Endothelial cell of umbilical vein (primary cell): ENCODE measurements around the gene TARBP2. TPM values are rescaled to one million over a fixed set of nuclear protein-coding genes. Genes with fewer than 3 reads are reported as not detected.

Source experiments
- BruUV-seq: library from RNA; stranded (reverse); fragments of 400-500 nt; replicated peaks from 2 replicates; lab custom pipeline; 2021; lab: Mats Ljungman, UMichigan
- CTCF ChIA-PET: fragments of 300-600, 350-600 bp; sonication (Branson Sonifier 250); formaldehyde crosslinking; loops from one replicate; lab custom pipeline; 2021; ENCODE audit warnings: antibody characterized with exemption, inconsistent platforms; lab: Charles Lee
- POLR2A ChIA-PET: fragments of 300-600, 350-600 bp; sonication (Branson Sonifier 250); formaldehyde crosslinking; loops from one replicate; lab custom pipeline; 2021; ENCODE audit warnings: antibody characterized with exemption, inconsistent platforms; lab: Charles Lee
- DNase-seq: peaks from one replicate; pipeline ENCODE4 v3.0.0-alpha.2; 2011; ENCODE audit warnings: low read depth, low spot score
- FAIRE-seq: peaks from 2 replicates; lab custom pipeline; 2011; peaks lifted over from hg19 to GRCh38; lab: Jason Lieb, UNC
- H2AFZ ChIP-seq: 2 replicates; pipeline ENCODE4 v1.6.0; 2012; ENCODE audit warnings: low read depth, low read length, control low read depth, inconsistent platforms
- H3K27ac ChIP-seq: 2 replicates; pipeline ENCODE4 v1.5.1; 2011; ENCODE audit warnings: low read depth, mild to moderate bottlenecking, control low read depth, low read length, moderate library complexity; ENCODE audit not compliant: insufficient read depth
- H3K27me3 ChIP-seq, 2 experiments: 2 replicates each; pipeline versions ENCODE4 v1.6.0 to v1.6.1; 2011; ENCODE audit warnings: low read length in 2 of 2, mixed read lengths in 1 of 2; ENCODE audit not compliant: control insufficient read depth in 2 of 2, insufficient read depth in 2 of 2
- H3K36me3 ChIP-seq, 2 experiments: 2 replicates in 1 of 2; 3 replicates in 1 of 2; pipeline ENCODE4 v1.5.1; 2011; ENCODE audit warnings: low read length in 2 of 2, mild to moderate bottlenecking in 1 of 2, moderate library complexity in 1 of 2; ENCODE audit not compliant: control insufficient read depth in 2 of 2, insufficient read depth in 2 of 2; ENCODE audit errors: extremely low read depth in 1 of 2
- H3K4me1 ChIP-seq: 3 replicates; pipeline ENCODE4 v1.5.1; 2011; ENCODE audit warnings: mild to moderate bottlenecking, low read length; ENCODE audit not compliant: control insufficient read depth, insufficient read depth; ENCODE audit errors: extremely low read depth
- H3K4me2 ChIP-seq: 2 replicates; pipeline ENCODE4 v1.6.1; 2011; ENCODE audit warnings: low read length, control low read depth, mixed read lengths; ENCODE audit not compliant: insufficient read depth
- H3K4me3 ChIP-seq, 3 experiments: fragments of 200-600 bp in 1 of 3; sonication (generic), shearing (Covaris generic) in 1 of 3; replicated peaks in 1 of 3; 2 replicates each; pipeline ENCODE4 v1.5.1; 2011 to 2016; ENCODE audit warnings: control low read depth in 3 of 3, low read length in 3 of 3, mild to moderate bottlenecking in 2 of 3, inconsistent platforms in 1 of 3, low read depth in 1 of 3, moderate library complexity in 1 of 3; ENCODE audit not compliant: insufficient read depth in 1 of 3
- H3K79me2 ChIP-seq: 2 replicates; pipeline ENCODE4 v1.6.0; 2012; ENCODE audit warnings: low read length, inconsistent platforms; ENCODE audit not compliant: control insufficient read depth, insufficient read depth
- H3K9ac ChIP-seq: replicated peaks from 2 replicates; pipeline ENCODE3; 2011; ENCODE audit warnings: low read length, control low read depth; ENCODE audit not compliant: insufficient read depth; ENCODE audit errors: extremely low read depth
- H3K9me1 ChIP-seq: replicated peaks from 3 replicates; pipeline ENCODE4 v1.6.0; 2011; ENCODE audit warnings: mild to moderate bottlenecking, low read length; ENCODE audit not compliant: control insufficient read depth, insufficient read depth; ENCODE audit errors: extremely low read depth
- H3K9me3 ChIP-seq: replicated peaks from 2 replicates; pipeline ENCODE4 v1.5.1; 2012; ENCODE audit warnings: low read length, inconsistent platforms; ENCODE audit not compliant: control insufficient read depth, insufficient read depth
- H4K20me1 ChIP-seq: replicated peaks from 2 replicates; pipeline ENCODE3; 2011; ENCODE audit warnings: mild to moderate bottlenecking, low read length; ENCODE audit not compliant: control insufficient read depth, insufficient read depth; ENCODE audit errors: extremely low read depth
- EZH2 ChIP-seq: IDR thresholded peaks from 2 replicates; pipeline ENCODE4 v1.6.1; 2012; ENCODE audit warnings: borderline replicate concordance, low read depth, mild to moderate bottlenecking, moderate library complexity, low read length, inconsistent platforms; ENCODE audit not compliant: severe bottlenecking
- FOS ChIP-seq: IDR thresholded peaks from 2 replicates; pipeline ENCODE4 v1.6.1; 2011; ENCODE audit warnings: mild to moderate bottlenecking, low read length, moderate library complexity, borderline replicate concordance; ENCODE audit not compliant: insufficient read depth
- GATA2 ChIP-seq: IDR thresholded peaks from 2 replicates; pipeline ENCODE4 v1.7.0; 2011; ENCODE audit warnings: low read depth, mild to moderate bottlenecking, moderate library complexity, mixed read lengths, low read length; ENCODE audit not compliant: insufficient read length, insufficient read depth
- JUN ChIP-seq: IDR thresholded peaks from 2 replicates; pipeline ENCODE4 v1.6.1; 2011; ENCODE audit warnings: borderline replicate concordance, low read depth; ENCODE audit not compliant: insufficient read length, insufficient read depth
- MYC ChIP-seq: IDR thresholded peaks from one replicate; pipeline ENCODE4 v1.6.1; 2011; ENCODE audit warnings: mild to moderate bottlenecking, low read depth, low read length
- POLR2A ChIP-seq: IDR thresholded peaks from 2 replicates; pipeline ENCODE4 v1.6.1; 2012; ENCODE audit warnings: low read depth, mild to moderate bottlenecking, control low read depth, low read length
- POLR2AphosphoS5 ChIP-seq: IDR thresholded peaks from 2 replicates; pipeline ENCODE4 v1.6.1; 2012; ENCODE audit warnings: low read depth, mild to moderate bottlenecking, control low read depth, low read length, moderate library complexity; ENCODE audit not compliant: insufficient read depth
- dilution Hi-C: fragments of 300-500 bp; cut with MboI; formaldehyde crosslinking; loops from one replicate; pipeline ENCODE4 v1.15.0; 2019; ENCODE audit warnings: low sequenced_read_pairs; ENCODE audit not compliant: extremely low pct_ligation_motif_present
- intact Hi-C: fragments of 100-400 bp; cut with micrococcal nuclease; formaldehyde crosslinking; loops from one replicate; pipeline ENCODE4 v1.10.0; 2022
- polyA plus RNA-seq, 4 experiments: library from polyadenylated mRNA; depleted of rRNA in 3 of 4; stranded (reverse) in 3 of 4; unstranded in 1 of 4; fragments of >200 nt; gene quantifications; 2 replicates each; pipeline versions ENCODE4 v1.2.1 to v1.2.3, GENCODE V29; 2011 to 2012; ENCODE audit warnings: missing spikeins in 1 of 4
- total RNA-seq: library from RNA; stranded (reverse); gene quantifications from 2 replicates; pipeline ENCODE4 v1.2.3, GENCODE V29; 2021
- TF ChIP-seq, protein P1 (sequence below): IDR thresholded peaks from 2 replicates; pipeline ENCODE4 v1.6.1; 2011; ENCODE audit not compliant: insufficient read depth, insufficient read length
- TF ChIP-seq, protein P2 (sequence below), 2 donors: IDR thresholded peaks; 1 replicate in 1 of 2; 2 replicates in 1 of 2; pipeline ENCODE4 v1.5.1; 2011; ENCODE audit warnings: low read length in 2 of 2, mild to moderate bottlenecking in 2 of 2, moderate library complexity in 2 of 2, control low read depth in 1 of 2, inconsistent platforms in 1 of 2, low read depth in 1 of 2; ENCODE audit not compliant: insufficient read depth in 1 of 2; ENCODE audit errors: extremely low read depth in 1 of 2

Gene TARBP2
- total and polyA plus RNA-seq, 2 donors (not counting 3 experiments of a cell fraction or from before 2014, with no cell fraction given) = 57.2 to 82.8 TPM

DNA sequence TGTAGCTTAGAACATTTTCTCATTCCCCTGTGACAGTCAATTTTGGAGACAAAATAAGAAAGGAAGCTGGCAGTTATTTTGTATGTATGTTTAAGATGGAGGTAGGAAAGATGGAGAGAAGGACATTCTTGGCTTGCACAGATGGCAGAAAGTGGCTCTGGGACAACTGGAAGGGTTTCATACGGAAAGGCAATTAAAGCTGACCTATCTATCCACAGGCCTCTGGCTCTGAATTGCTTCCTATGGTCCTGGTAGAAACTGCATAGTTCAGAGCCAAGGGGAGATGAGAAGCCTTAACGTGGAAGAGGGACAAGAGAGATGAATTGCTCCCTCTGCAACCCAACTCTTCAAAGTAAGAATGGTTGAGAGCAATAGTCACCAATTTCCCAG is 14.2 kb downstream of the TARBP2 start:
- no peak overlapping the region for H3K4me2 ChIP-seq
- no peak overlapping the region for H3K9ac ChIP-seq
- dilution Hi-C loops = no loop called here
- no peaks in the 10 kb centered on the region for H3K27me3 ChIP-seq
- no TSS peak for BruUV-seq
- peaks cover 19 to 35% of the 10 kb centered on the region in 2 experiments for H3K36me3 ChIP-seq
- TF ChIP-seq POLR2AphosphoS5 = no peak
- TF ChIP-seq FOS = no peak
- no peak for TF ChIP-seq EZH2
- no peak for TF ChIP-seq GATA2
- TF ChIP-seq MYC = no peak
- TF ChIP-seq, protein P1, sequence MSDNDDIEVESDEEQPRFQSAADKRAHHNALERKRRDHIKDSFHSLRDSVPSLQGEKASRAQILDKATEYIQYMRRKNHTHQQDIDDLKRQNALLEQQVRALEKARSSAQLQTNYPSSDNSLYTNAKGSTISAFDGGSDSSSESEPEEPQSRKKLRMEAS = no peak
- TF ChIP-seq, protein P2, sequence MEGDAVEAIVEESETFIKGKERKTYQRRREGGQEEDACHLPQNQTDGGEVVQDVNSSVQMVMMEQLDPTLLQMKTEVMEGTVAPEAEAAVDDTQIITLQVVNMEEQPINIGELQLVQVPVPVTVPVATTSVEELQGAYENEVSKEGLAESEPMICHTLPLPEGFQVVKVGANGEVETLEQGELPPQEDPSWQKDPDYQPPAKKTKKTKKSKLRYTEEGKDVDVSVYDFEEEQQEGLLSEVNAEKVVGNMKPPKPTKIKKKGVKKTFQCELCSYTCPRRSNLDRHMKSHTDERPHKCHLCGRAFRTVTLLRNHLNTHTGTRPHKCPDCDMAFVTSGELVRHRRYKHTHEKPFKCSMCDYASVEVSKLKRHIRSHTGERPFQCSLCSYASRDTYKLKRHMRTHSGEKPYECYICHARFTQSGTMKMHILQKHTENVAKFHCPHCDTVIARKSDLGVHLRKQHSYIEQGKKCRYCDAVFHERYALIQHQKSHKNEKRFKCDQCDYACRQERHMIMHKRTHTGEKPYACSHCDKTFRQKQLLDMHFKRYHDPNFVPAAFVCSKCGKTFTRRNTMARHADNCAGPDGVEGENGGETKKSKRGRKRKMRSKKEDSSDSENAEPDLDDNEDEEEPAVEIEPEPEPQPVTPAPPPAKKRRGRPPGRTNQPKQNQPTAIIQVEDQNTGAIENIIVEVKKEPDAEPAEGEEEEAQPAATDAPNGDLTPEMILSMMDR (IDR thresholded peaks at IDR 0.05; ENCODE audit: extremely low read depth in 1 of 2, insufficient read depth in 1 of 2, low read depth in 1 of 2, low read length in 2 of 2) = no peak
- TF ChIP-seq POLR2A = no peak
- TF ChIP-seq JUN = no peak
- FAIRE-seq (no peak), DNase-seq (no peak)
- intact Hi-C loops = no loop called here
- H3K27ac ChIP-seq = no peak overlapping the region
- no peak overlapping the region for H3K4me3 ChIP-seq
- no peaks in the 10 kb centered on the region for H4K20me1 ChIP-seq
- CTCF ChIA-PET = interaction anchor here (1.0 kb wide), 1 partner anchor 13 kb away, joined by 3 read pairs; no protein-coding TSS in a partner anchor
- H3K4me1 ChIP-seq = no peaks in the 10 kb centered on the region
- H3K9me3 ChIP-seq = no peaks in the 10 kb centered on the region
- H3K79me2 ChIP-seq = no peaks in the 10 kb centered on the region
- no peak overlapping the region for H2AFZ ChIP-seq
- POLR2A ChIA-PET = no interaction called here
- no peaks in the 10 kb centered on the region for H3K9me1 ChIP-seq
